GM21528 (cell line): ENCODE measurements around the gene PRSS12.
"Not testable (repeated sequence)": the region's sequence is repeated elsewhere in the genome, so short reads cannot be mapped to it uniquely, and the experiment has no call there.

Experiments
- ATAC-seq: cut with Tn5 transposase; IDR thresholded peaks from one replicate; pipeline ENCODE4 v1.9.1; 2021; ENCODE audit warnings: mild to moderate bottlenecking, moderate library complexity; ENCODE audit not compliant: unreplicated experiment, low FRiP score

The PRSS12 gene

GRCh38 chr4:118280501-118281218, 72.1 kb downstream of the PRSS12 start:
- ATAC-seq: peak; percentile 30

GRCh38 chr4:118279920-118280432, 72.8 kb downstream of the PRSS12 start:
- no peak for ATAC-seq

GRCh38 chr4:118279328-118279727, 73.5 kb downstream of the PRSS12 start:
- no peak for ATAC-seq

GRCh38 chr4:118278473-118279274, 74.1 kb downstream of the PRSS12 start:
- ATAC-seq: peak; percentile 90

GRCh38 chr4:118277243-118277642, 75.6 kb downstream of the PRSS12 start:
- ATAC-seq: no peak

- ATAC-seq: no peak
Observed at GRCh38 chr4:118276580-118276979, 76.2 kb downstream of the PRSS12 start.

GRCh38 chr4:118273642-118274041, 79.2 kb downstream of the PRSS12 start:
- no peak for ATAC-seq

GRCh38 chr4:118271788-118272187, 81.0 kb downstream of the PRSS12 start:
- no peak for ATAC-seq

- ATAC-seq: peak; percentile 51
Observed at GRCh38 chr4:118270492-118270891, 82.3 kb downstream of the PRSS12 start.

GRCh38 chr4:118268780-118269179, 84.0 kb downstream of the PRSS12 start:
- ATAC-seq: no peak

GRCh38 chr4:118266145-118266496, 86.7 kb downstream of the PRSS12 start:
- not testable (repeated sequence) for ATAC-seq

GRCh38 chr4:118265312-118266144, 87.3 kb downstream of the PRSS12 start:
- ATAC-seq: no peak

GRCh38 chr4:118264096-118264495, 88.7 kb downstream of the PRSS12 start:
- ATAC-seq: no peak

- no peak for ATAC-seq
Observed at GRCh38 chr4:118260309-118260708, 92.5 kb downstream of the PRSS12 start.

- ATAC-seq: no peak
Observed at GRCh38 chr4:118259111-118259510, 93.7 kb downstream of the PRSS12 start.

- no peak for ATAC-seq
Observed at GRCh38 chr4:118254368-118254767, 98.4 kb downstream of the PRSS12 start.

- no peak for ATAC-seq
Observed at GRCh38 chr4:118249890-118250289, 102.9 kb downstream of the PRSS12 start.

GRCh38 chr4:118237531-118237930, 115.3 kb downstream of the PRSS12 start:
- ATAC-seq: no peak

- ATAC-seq: no peak
Observed at GRCh38 chr4:118235566-118236120, 117.2 kb downstream of the PRSS12 start.
